ENCODE results near the gene ADAM8.

ADAM8 gene

DNA sequence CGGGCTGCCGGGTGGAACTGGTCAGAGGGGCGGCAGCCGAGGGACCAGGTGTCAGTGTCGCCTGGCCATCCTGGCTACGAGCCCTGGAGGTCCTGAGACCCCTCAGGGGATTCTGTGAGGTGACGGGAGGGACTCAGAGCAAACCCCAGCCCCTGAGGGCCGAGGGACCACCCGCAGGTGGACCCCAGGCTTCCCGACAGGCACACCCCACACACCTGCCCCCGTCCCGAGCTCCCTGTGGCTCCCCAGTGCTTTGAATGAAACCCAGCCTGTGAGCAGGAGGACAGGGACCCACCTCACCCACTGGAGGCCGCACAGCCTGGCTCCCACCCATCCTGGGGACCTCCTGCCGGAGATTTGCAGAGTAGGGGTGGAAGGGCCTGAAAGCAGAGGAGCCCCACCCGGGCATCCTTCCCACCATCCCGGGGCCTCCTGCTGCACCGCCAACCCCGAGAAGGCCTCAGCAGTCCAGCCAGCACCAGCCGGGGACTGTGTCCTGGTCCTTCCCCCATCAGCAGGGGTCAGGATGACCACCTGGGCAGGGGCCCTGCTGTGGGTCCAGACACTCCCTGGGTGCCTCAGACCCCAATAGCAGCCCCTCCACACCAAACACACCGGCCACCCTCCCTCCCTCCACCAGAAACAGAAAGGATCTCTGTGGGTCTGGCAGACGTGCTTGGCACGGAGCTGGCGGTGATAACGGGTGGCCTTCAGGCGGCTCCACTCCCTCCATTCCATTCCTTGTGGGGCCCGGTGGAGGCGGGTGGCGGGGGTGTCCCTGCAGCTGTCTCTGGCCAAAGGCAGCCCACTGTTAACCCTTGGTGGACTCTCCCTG, 25.1 kb downstream of the ADAM8 start:
- Histone ChIP-seq H3K4me1 (ENCODE audit: control insufficient read depth in 2 of 2, insufficient read depth in 2 of 2, low read length in 2 of 2) (no peaks in the 10 kb centered on the region), H3K36me3 (ENCODE audit: control insufficient read depth in 2 of 2, insufficient read depth in 2 of 2, low read length in 2 of 2) (no peaks in the 10 kb centered on the region), H3K4me3 (ENCODE audit: low read length in 2 of 2) (no peak overlapping the region), H3K27me3 (ENCODE audit: control insufficient read depth in 2 of 2, insufficient read depth in 2 of 2, low read length in 2 of 2) (peaks cover 8 to 16% of the 10 kb centered on the region in 2 donors), H3K9ac (ENCODE audit: low read depth in 1 of 2, low read length in 2 of 2) (no peak overlapping the region), H3K27ac (ENCODE audit: low read depth in 2 of 2, low read length in 2 of 2) (no peak overlapping the region), H3K9me3 (ENCODE audit: control insufficient read depth in 2 of 2, low read length in 2 of 2) (no peaks in the 10 kb centered on the region)

DNA sequence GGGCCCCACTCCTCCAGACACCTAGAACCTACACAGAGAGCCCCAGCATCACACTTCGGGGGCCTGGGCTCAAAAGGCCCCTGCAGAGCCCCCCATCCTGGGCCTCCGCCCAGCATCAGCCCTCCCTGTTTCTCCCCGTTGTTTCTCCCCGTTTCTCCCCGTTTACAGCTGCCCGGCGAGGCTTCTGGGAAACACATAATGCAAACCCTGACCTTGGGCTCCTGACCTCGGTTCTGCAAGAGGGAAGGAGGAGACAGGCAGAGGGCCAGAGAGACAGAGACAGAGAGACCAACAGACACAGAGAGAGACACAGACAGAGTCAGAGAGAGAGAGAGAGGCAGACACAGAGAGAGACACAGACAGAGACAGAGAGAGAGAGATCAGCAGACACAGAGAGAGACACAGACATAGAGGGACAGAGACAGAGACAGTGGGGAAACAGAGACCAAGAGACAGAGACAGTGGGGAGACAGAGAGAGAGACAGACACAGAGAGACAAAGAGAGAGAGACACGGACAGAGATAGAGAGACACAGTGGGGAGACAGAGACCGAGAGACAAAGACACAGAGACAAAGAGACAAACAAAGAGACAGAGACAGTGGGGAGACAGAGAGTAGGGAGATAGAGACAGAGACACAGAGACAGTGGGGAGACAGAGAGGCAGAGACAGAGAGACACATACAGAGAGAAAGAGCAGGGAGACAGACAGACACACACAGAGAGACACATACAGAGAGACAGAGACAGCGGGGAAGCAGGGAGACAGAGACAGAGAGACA, 26.5 kb downstream of the ADAM8 start:
- no peak overlapping the region for H3K9ac ChIP-seq (ENCODE audit: low read depth in 1 of 2, low read length in 2 of 2)
- no peak overlapping the region for H3K4me3 ChIP-seq (ENCODE audit: low read length in 2 of 2)
- H3K27ac ChIP-seq (ENCODE audit: low read depth in 2 of 2, low read length in 2 of 2), result no peak overlapping the region
- no peaks in the 10 kb centered on the region for H3K4me1 ChIP-seq (ENCODE audit: control insufficient read depth in 2 of 2, insufficient read depth in 2 of 2, low read length in 2 of 2)
- no peaks in the 10 kb centered on the region for H3K36me3 ChIP-seq (ENCODE audit: control insufficient read depth in 2 of 2, insufficient read depth in 2 of 2, low read length in 2 of 2)
- H3K9me3 ChIP-seq (ENCODE audit: control insufficient read depth in 2 of 2, low read length in 2 of 2), result no peaks in the 10 kb centered on the region
- peaks cover 11 to 16% of the 10 kb centered on the region in 2 donors for H3K27me3 ChIP-seq (ENCODE audit: control insufficient read depth in 2 of 2, insufficient read depth in 2 of 2, low read length in 2 of 2)

DNA sequence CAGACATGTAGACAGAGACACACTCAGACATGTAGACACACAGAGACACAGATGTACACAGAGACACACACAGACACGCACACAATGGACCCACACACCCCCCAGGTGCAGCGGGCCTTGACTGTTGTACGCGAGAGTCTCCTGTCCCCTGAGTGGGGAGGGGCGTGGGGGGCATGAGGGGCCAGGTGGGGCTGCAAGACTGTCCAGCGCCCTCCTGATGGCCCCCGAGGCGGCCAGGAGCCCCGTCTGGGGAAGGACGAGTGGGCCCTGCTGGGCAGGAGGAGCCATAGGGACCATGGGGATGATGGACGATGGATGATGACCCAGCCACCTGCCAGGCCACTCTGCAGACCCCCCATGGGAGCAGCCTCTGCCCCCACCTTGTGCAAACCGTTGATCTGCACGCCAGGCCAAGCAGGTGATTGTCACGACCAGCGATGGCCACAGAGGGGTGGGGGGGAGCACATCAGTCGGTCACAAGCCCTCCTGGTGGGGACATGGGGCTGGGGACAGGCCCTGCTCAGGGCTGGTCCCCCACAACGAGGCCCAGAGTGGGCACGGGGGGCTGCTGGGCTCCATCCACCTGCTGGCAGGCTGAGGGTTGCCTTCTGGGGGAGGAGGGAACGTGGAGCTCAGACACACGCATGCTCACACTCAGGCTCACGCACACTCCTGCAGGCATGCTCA, 27.4 kb downstream of the ADAM8 start:
- H3K27ac ChIP-seq (ENCODE audit: low read depth in 2 of 2, low read length in 2 of 2), result no peak overlapping the region
- no peak overlapping the region for H3K9ac ChIP-seq (ENCODE audit: low read depth in 1 of 2, low read length in 2 of 2)
- no peaks in the 10 kb centered on the region for H3K36me3 ChIP-seq (ENCODE audit: control insufficient read depth in 2 of 2, insufficient read depth in 2 of 2, low read length in 2 of 2)
- H3K27me3 ChIP-seq (ENCODE audit: control insufficient read depth in 2 of 2, insufficient read depth in 2 of 2, low read length in 2 of 2), result peaks cover 11 to 16% of the 10 kb centered on the region in 2 donors
- H3K4me3 ChIP-seq (ENCODE audit: low read length in 2 of 2), result no peak overlapping the region
- H3K4me1 ChIP-seq (ENCODE audit: control insufficient read depth in 2 of 2, insufficient read depth in 2 of 2, low read length in 2 of 2), result no peaks in the 10 kb centered on the region
- no peaks in the 10 kb centered on the region for H3K9me3 ChIP-seq (ENCODE audit: control insufficient read depth in 2 of 2, low read length in 2 of 2)

DNA sequence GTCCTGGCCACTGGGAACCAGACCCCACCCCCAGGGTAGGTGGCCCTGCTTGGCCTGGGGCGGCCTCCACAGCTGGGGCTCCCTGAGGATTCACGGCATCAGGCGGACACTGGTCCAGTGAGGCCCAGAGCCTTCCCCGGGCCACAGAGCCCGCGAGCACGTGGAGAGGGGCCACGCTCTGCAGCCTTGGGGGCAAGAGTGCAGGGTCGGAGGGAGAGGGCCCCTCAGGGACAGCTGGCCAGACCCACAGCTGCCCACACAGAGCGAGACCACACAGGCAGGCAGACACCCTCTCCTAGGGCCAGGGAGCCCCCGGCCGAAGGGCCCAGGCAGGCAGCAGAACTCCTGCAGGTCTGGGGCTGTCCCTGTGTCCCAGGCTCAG, 28.3 kb downstream of the ADAM8 start:
- Histone ChIP-seq H3K27me3 (ENCODE audit: control insufficient read depth in 2 of 2, insufficient read depth in 2 of 2, low read length in 2 of 2) (peaks cover 13 to 16% of the 10 kb centered on the region in 2 donors), H3K9ac (ENCODE audit: low read depth in 1 of 2, low read length in 2 of 2) (no peak overlapping the region), H3K36me3 (ENCODE audit: control insufficient read depth in 2 of 2, insufficient read depth in 2 of 2, low read length in 2 of 2) (no peaks in the 10 kb centered on the region), H3K9me3 (ENCODE audit: control insufficient read depth in 2 of 2, low read length in 2 of 2) (no peaks in the 10 kb centered on the region), H3K4me3 (ENCODE audit: low read length in 2 of 2) (no peak overlapping the region), H3K27ac (ENCODE audit: low read depth in 2 of 2, low read length in 2 of 2) (no peak overlapping the region), H3K4me1 (ENCODE audit: control insufficient read depth in 2 of 2, insufficient read depth in 2 of 2, low read length in 2 of 2) (no peaks in the 10 kb centered on the region)

DNA sequence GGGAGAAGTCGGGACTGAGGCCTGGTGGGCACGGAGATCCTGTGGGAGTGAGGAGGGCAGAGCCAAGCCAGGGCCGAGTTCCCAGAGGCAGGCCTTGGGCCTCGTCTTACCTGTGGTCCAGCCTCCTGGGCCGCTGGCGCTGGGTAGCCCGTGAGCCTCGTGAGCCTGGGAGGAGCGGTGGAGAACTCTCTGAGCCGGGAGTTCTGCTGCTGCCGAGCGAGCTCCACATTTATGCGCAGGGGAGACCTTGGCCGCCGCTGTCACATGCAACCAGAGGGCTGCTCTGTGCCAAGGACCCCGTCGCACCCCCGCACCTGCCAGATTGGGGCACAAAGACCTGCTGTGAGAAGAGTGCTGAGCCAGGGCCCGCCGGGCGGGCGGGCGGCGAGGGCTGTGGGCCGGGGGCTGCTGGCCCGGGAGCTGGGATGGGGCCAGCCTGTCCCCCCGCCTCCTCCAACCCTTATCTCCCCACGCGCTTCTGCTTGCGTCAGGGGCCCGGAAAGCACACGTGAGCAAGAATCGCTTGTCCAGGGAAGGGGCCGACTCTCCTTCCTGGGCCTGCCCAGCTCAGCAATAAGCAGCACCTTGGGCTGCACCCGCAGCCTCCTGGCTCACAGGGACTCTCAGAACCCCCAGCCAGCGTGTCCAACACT, 28.9 kb downstream of the ADAM8 start:
- no peak overlapping the region for H3K27ac ChIP-seq (ENCODE audit: low read depth in 2 of 2, low read length in 2 of 2)

GRCh38 chr10:133246236-133246626, 30.4 kb downstream of the ADAM8 start:
- H3K4me1 ChIP-seq (ENCODE audit: control insufficient read depth in 2 of 2, insufficient read depth in 2 of 2, low read length in 2 of 2), result peaks cover 3 to 6% of the 10 kb centered on the region in 2 donors
- H3K36me3 ChIP-seq (ENCODE audit: control insufficient read depth in 2 of 2, insufficient read depth in 2 of 2, low read length in 2 of 2), result no peaks in the 10 kb centered on the region
- no peak overlapping the region for H3K9ac ChIP-seq (ENCODE audit: low read depth in 1 of 2, low read length in 2 of 2)
- no peak overlapping the region for H3K4me3 ChIP-seq (ENCODE audit: low read length in 2 of 2)
- no peak overlapping the region for H3K27ac ChIP-seq (ENCODE audit: low read depth in 2 of 2, low read length in 2 of 2)
- H3K27me3 ChIP-seq (ENCODE audit: control insufficient read depth in 2 of 2, insufficient read depth in 2 of 2, low read length in 2 of 2), result peaks cover 23 to 32% of the 10 kb centered on the region in 2 donors
- H3K9me3 ChIP-seq (ENCODE audit: control insufficient read depth in 2 of 2, low read length in 2 of 2), result no peaks in the 10 kb centered on the region

More for the DNA sequence above, 28.9 kb downstream of the ADAM8 start:
- H3K9me3 ChIP-seq (ENCODE audit: control insufficient read depth in 2 of 2, low read length in 2 of 2), result no peaks in the 10 kb centered on the region
- H3K9ac ChIP-seq (ENCODE audit: low read depth in 1 of 2, low read length in 2 of 2), result no peak overlapping the region
- H3K4me1 ChIP-seq (ENCODE audit: control insufficient read depth in 2 of 2, insufficient read depth in 2 of 2, low read length in 2 of 2), result no peaks in the 10 kb centered on the region
- H3K4me3 ChIP-seq (ENCODE audit: low read length in 2 of 2), result no peak overlapping the region
- no peaks in the 10 kb centered on the region for H3K36me3 ChIP-seq (ENCODE audit: control insufficient read depth in 2 of 2, insufficient read depth in 2 of 2, low read length in 2 of 2)
- peaks cover 18 to 19% of the 10 kb centered on the region in 2 donors for H3K27me3 ChIP-seq (ENCODE audit: control insufficient read depth in 2 of 2, insufficient read depth in 2 of 2, low read length in 2 of 2)

- Histone ChIP-seq H3K27me3 (ENCODE audit: control insufficient read depth in 2 of 2, insufficient read depth in 2 of 2, low read length in 2 of 2) (peaks cover 27 to 37% of the 10 kb centered on the region in 2 donors), H3K4me3 (ENCODE audit: low read length in 2 of 2) (no peak overlapping the region), H3K36me3 (ENCODE audit: control insufficient read depth in 2 of 2, insufficient read depth in 2 of 2, low read length in 2 of 2) (no peaks in the 10 kb centered on the region), H3K4me1 (ENCODE audit: control insufficient read depth in 2 of 2, insufficient read depth in 2 of 2, low read length in 2 of 2) (peaks cover 7 to 9% of the 10 kb centered on the region in 2 donors), H3K27ac (ENCODE audit: low read depth in 2 of 2, low read length in 2 of 2) (no peak overlapping the region), H3K9me3 (ENCODE audit: control insufficient read depth in 2 of 2, low read length in 2 of 2) (no peaks in the 10 kb centered on the region), H3K9ac (ENCODE audit: low read depth in 1 of 2, low read length in 2 of 2) (no peak overlapping the region)
These were observed 31.0 kb downstream of the ADAM8 start for GRCh38 chr10:133245439-133246235.

GRCh38 chr10:133243593-133243992, 33.1 kb downstream of the ADAM8 start:
- no peaks in the 10 kb centered on the region for H3K36me3 ChIP-seq (ENCODE audit: control insufficient read depth in 2 of 2, insufficient read depth in 2 of 2, low read length in 2 of 2)
- H3K4me3 ChIP-seq (ENCODE audit: low read length in 2 of 2), result no peak overlapping the region
- no peaks in the 10 kb centered on the region for H3K9me3 ChIP-seq (ENCODE audit: control insufficient read depth in 2 of 2, low read length in 2 of 2)
- peaks cover 19 to 37% of the 10 kb centered on the region in 2 donors for H3K27me3 ChIP-seq (ENCODE audit: control insufficient read depth in 2 of 2, insufficient read depth in 2 of 2, low read length in 2 of 2)
- H3K9ac ChIP-seq (ENCODE audit: low read depth in 1 of 2, low read length in 2 of 2), result no peak overlapping the region
- H3K27ac ChIP-seq (ENCODE audit: low read depth in 2 of 2, low read length in 2 of 2), result no peak overlapping the region
- peaks cover 7 to 9% of the 10 kb centered on the region in 2 donors for H3K4me1 ChIP-seq (ENCODE audit: control insufficient read depth in 2 of 2, insufficient read depth in 2 of 2, low read length in 2 of 2)

DNA sequence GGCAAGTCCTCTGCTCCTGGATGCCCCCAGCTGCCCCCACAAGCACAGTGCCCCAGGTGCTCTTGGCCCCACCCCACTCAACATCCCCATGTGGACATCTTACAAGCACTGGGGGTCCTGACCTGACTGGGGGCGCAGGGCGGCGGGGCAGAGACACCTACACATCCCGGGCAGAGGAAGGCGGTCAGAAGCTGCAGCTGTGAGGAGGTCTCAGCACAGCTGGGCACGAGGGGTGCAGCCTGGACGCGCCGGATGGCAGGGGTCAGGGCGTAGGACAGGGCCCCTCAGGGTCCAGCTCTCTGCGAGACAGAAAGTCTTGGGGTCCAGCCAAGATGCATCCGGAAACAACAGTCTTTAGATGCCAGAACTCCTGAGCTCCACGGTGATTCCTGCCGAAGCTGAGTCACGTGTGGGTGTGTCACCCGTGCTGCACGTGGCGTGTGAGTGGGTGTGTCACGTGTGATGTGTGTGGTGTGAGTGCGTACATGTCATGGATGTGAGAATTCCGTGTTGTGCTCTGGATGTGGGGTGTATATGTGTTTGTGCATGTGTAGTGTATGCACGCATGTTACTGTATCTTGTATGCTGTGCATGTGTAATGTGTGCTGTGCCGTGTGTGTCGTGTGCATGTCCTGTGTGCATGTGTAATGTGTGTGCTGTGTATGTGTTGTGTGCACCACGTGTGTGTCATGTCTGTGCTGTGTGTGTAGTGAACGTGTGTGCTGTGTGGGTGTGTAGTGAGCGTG, 33.9 kb downstream of the ADAM8 start:
- H3K27ac ChIP-seq (ENCODE audit: low read depth in 2 of 2, low read length in 2 of 2), result no peak overlapping the region
- no peak overlapping the region for H3K4me3 ChIP-seq (ENCODE audit: low read length in 2 of 2)
- peaks cover 19 to 36% of the 10 kb centered on the region in 2 donors for H3K27me3 ChIP-seq (ENCODE audit: control insufficient read depth in 2 of 2, insufficient read depth in 2 of 2, low read length in 2 of 2)
- H3K36me3 ChIP-seq (ENCODE audit: control insufficient read depth in 2 of 2, insufficient read depth in 2 of 2, low read length in 2 of 2), result no peaks in the 10 kb centered on the region
- no peak overlapping the region for H3K9ac ChIP-seq (ENCODE audit: low read depth in 1 of 2, low read length in 2 of 2)
- H3K9me3 ChIP-seq (ENCODE audit: control insufficient read depth in 2 of 2, low read length in 2 of 2), result no peaks in the 10 kb centered on the region
- peaks cover 7 to 9% of the 10 kb centered on the region in 2 donors for H3K4me1 ChIP-seq (ENCODE audit: control insufficient read depth in 2 of 2, insufficient read depth in 2 of 2, low read length in 2 of 2)
